Peyer's patch (tissue), 4 donors: ENCODE measurements around the gene UBAC1.

ENCODE experiments used
- CTCF ChIP-seq, 6 experiments: fragments of 450-650 bp in 4 of 6; fragments of 200-600 bp in 2 of 6; sonication (generic) in 1 of 6; IDR thresholded peaks; one replicate each; pipeline ENCODE4 v1.5.1; 2017 to 2019; ENCODE audit warnings: antibody characterized with exemption in 6 of 6, mild to moderate bottlenecking in 3 of 6, moderate library complexity in 1 of 6
- POLR2A ChIP-seq, 2 donors: fragments of 450-650 bp; IDR thresholded peaks; one replicate each; pipeline ENCODE4 v1.5.1; 2017; ENCODE audit warnings: antibody characterized with exemption in 2 of 2, mild to moderate bottlenecking in 2 of 2, moderate library complexity in 2 of 2

DNA sequence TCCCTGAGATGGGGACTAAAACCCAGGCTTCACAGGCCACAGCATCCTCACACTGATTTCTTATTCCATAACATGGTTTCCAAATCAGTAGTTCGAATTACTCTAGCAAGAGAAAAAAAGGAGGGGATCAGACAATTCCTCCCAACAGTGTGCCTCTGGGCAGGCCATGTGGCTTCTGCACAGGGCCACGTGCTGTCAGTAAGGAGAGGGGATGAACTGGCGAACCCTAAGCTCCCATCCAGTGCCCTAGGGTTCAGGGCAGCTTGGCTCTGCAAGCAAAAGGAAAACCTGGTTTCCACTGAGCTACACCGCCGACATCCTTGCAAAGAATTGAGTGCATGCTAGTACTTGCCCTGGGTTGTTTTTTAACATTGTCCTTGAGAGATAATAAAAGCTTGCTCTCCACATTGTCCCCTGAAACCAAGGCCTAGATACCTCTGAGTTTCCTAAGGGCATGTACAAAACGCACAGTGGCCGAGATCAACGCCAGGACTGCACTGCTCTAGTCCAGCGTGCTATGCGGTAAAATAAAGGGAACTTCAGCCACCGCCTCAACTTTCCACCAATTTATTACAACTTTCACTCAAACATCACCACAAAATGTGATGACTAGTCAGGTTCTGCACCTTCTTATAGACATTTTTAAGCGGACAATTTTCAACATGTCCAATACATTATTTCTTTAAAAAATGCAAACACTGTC is 58.4 kb downstream of the UBAC1 start:
- TF ChIP-seq POLR2A (IDR thresholded peaks at IDR 0.05) (no peak), CTCF (IDR thresholded peaks at IDR 0.05) (no peak)
